Thyroid gland (tissue), 4 donors: ENCODE results near the gene MTUS2. TPM values are rescaled to one million over a fixed set of nuclear protein-coding genes. Genes with fewer than 3 reads are reported as not detected.

ENCODE experiments used
- DNase-seq, 2 donors: peaks; one replicate each; pipeline ENCODE4 v3.0.0-alpha.2; 2019
- H3K27ac ChIP-seq, 3 donors: fragments of 200-600 bp; sonication (generic); 1 replicate in 2 of 3; 2 replicates in 1 of 3; pipeline ENCODE4 v1.5.1; 2016 to 2019; ENCODE audit warnings: mild to moderate bottlenecking in 1 of 3, moderate library complexity in 1 of 3
- H3K27me3 ChIP-seq: fragments of 200-600 bp; sonication (generic); one replicate; pipeline ENCODE4 v1.5.1; 2019
- H3K36me3 ChIP-seq, 2 donors: fragments of 200-600 bp; sonication (generic); one replicate each; pipeline ENCODE4 v1.5.1; 2016 to 2019
- H3K4me1 ChIP-seq, 2 donors: fragments of 200-600 bp; sonication (generic); one replicate each; pipeline ENCODE4 v1.5.1; 2017 to 2019
- H3K4me3 ChIP-seq, 3 donors: fragments of 200-600 bp; sonication (generic); replicated peaks in 1 of 3; 1 replicate in 2 of 3; 2 replicates in 1 of 3; pipeline ENCODE4 v1.5.1; 2016; ENCODE audit warnings: mild to moderate bottlenecking in 1 of 3
- H3K9me3 ChIP-seq: fragments of 200-600 bp; sonication (generic); one replicate; pipeline ENCODE4 v1.5.1; 2017
- POLR2A ChIP-seq, 2 donors: fragments of 450-650 bp; IDR thresholded peaks; one replicate each; pipeline ENCODE4 v1.6.1; 2017; ENCODE audit warnings: antibody characterized with exemption in 2 of 2, mild to moderate bottlenecking in 2 of 2, moderate library complexity in 1 of 2
- WGBS, 2 donors: methylation state at CpG; one replicate each; pipeline ENCODE4 v1.1.5; 2017; 5-methylcytosine and 5-hydroxymethylcytosine counted together
- intact Hi-C: fragments of 100-400 bp; cut with DNase I; formaldehyde crosslinking; loops from one replicate; pipeline ENCODE4 v1.15.1; 2023
- total RNA-seq, 4 donors: library from RNA; depleted of rRNA; stranded (reverse); fragments of >200 nt; gene quantifications; one replicate each; pipeline ENCODE4 v1.2.3, GENCODE V29; 2016
- TF ChIP-seq, protein P1 (sequence below), 6 experiments: fragments of 200-600 bp in 3 of 6; fragments of 450-650 bp in 3 of 6; sonication (generic) in 3 of 6; IDR thresholded peaks; one replicate each; pipeline ENCODE4 v1.5.1; 2016 to 2019; ENCODE audit warnings: antibody characterized with exemption in 6 of 6, mild to moderate bottlenecking in 2 of 6, inconsistent platforms in 1 of 6, moderate library complexity in 1 of 6

Gene MTUS2
- total RNA-seq, 4 donors from 2014 or later: 0.98 to 1.5 (median 1.1) TPM

DNA sequence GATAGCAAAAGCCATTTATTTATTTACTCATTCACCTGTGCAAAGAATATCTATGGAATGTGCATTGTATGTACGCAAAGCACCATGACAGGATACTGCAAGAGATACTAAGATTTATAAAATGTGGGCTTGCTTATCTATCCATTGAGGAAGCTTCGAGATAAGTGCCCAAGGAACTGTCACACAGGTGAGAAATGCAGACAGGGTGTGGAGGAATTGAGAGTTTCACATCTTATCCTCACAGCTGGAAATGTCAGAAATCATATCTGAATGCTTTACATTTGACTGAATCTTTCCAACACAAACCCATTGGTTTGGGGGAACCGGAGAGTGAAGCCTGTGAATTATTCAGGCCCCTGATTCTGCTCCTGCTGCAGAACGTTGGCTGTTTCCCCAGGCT is 662.4 kb downstream of the MTUS2 start:
- 83 to 84% methylated on average over 4 of the region's 4 CpGs for WGBS, 2 donors
- no peak for DNase-seq
- no peaks in the 10 kb centered on the region for H3K27me3 ChIP-seq
- no peak overlapping the region for H3K4me3 ChIP-seq
- H3K27ac ChIP-seq: no peak overlapping the region
- H3K36me3 ChIP-seq: no peaks in the 10 kb centered on the region
- TF ChIP-seq, protein P1, sequence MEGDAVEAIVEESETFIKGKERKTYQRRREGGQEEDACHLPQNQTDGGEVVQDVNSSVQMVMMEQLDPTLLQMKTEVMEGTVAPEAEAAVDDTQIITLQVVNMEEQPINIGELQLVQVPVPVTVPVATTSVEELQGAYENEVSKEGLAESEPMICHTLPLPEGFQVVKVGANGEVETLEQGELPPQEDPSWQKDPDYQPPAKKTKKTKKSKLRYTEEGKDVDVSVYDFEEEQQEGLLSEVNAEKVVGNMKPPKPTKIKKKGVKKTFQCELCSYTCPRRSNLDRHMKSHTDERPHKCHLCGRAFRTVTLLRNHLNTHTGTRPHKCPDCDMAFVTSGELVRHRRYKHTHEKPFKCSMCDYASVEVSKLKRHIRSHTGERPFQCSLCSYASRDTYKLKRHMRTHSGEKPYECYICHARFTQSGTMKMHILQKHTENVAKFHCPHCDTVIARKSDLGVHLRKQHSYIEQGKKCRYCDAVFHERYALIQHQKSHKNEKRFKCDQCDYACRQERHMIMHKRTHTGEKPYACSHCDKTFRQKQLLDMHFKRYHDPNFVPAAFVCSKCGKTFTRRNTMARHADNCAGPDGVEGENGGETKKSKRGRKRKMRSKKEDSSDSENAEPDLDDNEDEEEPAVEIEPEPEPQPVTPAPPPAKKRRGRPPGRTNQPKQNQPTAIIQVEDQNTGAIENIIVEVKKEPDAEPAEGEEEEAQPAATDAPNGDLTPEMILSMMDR (IDR thresholded peaks at IDR 0.05): no peak
- no peak for TF ChIP-seq POLR2A (IDR thresholded peaks at IDR 0.05)
- no peaks in the 10 kb centered on the region for H3K9me3 ChIP-seq
- H3K4me1 ChIP-seq: peaks cover 5 to 9% of the 10 kb centered on the region in 2 donors
- intact Hi-C loops: no loop called here

DNA sequence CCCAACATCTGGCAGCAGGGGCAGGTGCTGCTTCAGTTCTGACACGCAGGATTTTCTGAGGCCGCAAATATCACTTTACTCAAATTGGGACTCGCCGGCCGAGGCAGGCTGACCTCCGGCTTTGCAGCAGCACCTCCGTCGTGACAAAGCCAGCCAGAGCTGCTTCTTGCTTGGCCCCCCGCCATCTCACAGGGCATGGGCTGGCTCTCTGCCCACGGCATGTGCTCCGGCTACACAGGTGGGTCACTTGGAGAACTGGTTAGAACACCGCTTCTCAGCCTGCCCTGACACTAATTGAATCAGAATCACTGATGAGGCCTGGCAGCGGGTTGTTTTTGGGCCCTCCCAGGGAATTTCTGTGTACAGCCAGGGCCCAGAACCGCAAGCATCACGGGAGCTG is 663.1 kb downstream of the MTUS2 start:
- no peaks in the 10 kb centered on the region for H3K36me3 ChIP-seq
- TF ChIP-seq POLR2A (IDR thresholded peaks at IDR 0.05): no peak
- TF ChIP-seq, protein P1 (IDR thresholded peaks at IDR 0.05): no peak
- WGBS, 2 donors: 41 to 48% methylated on average over 8 to 14 of the region's 15 CpGs
- DNase-seq: peak; percentile 95 to 97
- H3K4me3 ChIP-seq: no peak overlapping the region
- H3K27ac ChIP-seq: no peak overlapping the region
- H3K4me1 ChIP-seq: peaks cover 5 to 9% of the 10 kb centered on the region in 2 donors
- H3K27me3 ChIP-seq: no peaks in the 10 kb centered on the region
- intact Hi-C loops: no loop called here
- H3K9me3 ChIP-seq: no peaks in the 10 kb centered on the region

- Histone ChIP-seq H3K4me3 (no peak overlapping the region), H3K27ac (no peak overlapping the region), H3K36me3 (no peaks in the 10 kb centered on the region), H3K9me3 (no peaks in the 10 kb centered on the region), H3K4me1 (peaks cover 5 to 9% of the 10 kb centered on the region in 2 donors), H3K27me3 (no peaks in the 10 kb centered on the region)
- 64 to 76% methylated on average over 4 of the region's 4 CpGs for WGBS, 2 donors
- TF ChIP-seq, protein P1 (IDR thresholded peaks at IDR 0.05): no peak
- TF ChIP-seq POLR2A (IDR thresholded peaks at IDR 0.05): no peak
- intact Hi-C loops: no loop called here
- no peak for DNase-seq
Observed at GRCh38 chr13:29483623-29484022, 663.5 kb downstream of the MTUS2 start.

DNA sequence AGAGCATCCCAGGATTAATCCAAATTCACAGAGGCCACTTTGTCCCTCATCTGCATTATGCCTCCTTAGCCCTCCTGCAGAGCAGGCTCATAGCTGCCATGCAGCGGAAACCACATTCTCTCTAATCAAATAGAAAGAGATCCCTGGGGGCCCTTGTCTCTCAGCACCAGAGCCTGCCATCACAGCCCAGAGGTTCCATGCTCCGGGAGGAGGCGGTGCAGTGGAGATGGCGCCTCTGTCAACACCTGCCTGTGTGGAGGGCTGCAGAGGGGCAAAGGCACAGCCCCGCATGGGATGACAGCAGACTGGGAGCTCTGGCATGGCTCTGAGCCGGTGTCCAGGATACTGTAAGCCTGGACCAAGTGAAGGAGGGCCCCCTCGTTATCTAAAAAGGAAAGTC is 664.1 kb downstream of the MTUS2 start:
- Histone ChIP-seq H3K4me3 (no peak overlapping the region), H3K36me3 (no peaks in the 10 kb centered on the region), H3K4me1 (peaks cover 5 to 9% of the 10 kb centered on the region in 2 donors), H3K9me3 (no peaks in the 10 kb centered on the region), H3K27ac (no peak overlapping the region), H3K27me3 (no peaks in the 10 kb centered on the region)
- no peak for DNase-seq
- intact Hi-C loops: no loop called here
- no peak for TF ChIP-seq POLR2A (IDR thresholded peaks at IDR 0.05)
- TF ChIP-seq, protein P1 (IDR thresholded peaks at IDR 0.05): no peak
- 81 to 90% methylated on average over 6 to 7 of the region's 7 CpGs for WGBS, 2 donors

DNA sequence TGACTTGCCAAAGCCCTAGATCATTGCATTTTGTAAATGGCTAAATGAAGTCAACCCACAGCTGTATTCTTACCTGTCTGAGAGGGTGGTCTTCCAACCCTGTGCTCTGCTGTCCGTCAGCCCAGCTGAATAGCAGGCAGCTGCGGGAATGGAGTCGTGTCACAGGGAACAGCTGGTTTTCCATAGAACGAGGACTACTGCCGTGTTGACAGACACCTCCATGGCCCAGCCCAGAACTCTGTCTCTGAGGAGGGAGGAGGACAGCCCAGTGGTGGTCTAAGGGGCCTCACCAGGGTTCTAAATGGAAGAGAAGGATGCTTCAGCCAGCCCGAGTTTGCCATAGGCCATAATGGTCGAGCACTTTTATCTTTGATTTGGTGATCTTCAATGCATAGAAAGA is 664.7 kb downstream of the MTUS2 start:
- 91 to 92% methylated on average over 7 of the region's 7 CpGs for WGBS, 2 donors
- no peak overlapping the region for H3K27ac ChIP-seq
- peaks cover 5 to 9% of the 10 kb centered on the region in 2 donors for H3K4me1 ChIP-seq
- DNase-seq: no peak
- no peaks in the 10 kb centered on the region for H3K36me3 ChIP-seq
- intact Hi-C loops: no loop called here
- H3K4me3 ChIP-seq: no peak overlapping the region
- H3K27me3 ChIP-seq: no peaks in the 10 kb centered on the region
- TF ChIP-seq POLR2A (IDR thresholded peaks at IDR 0.05): no peak
- TF ChIP-seq, protein P1 (IDR thresholded peaks at IDR 0.05): no peak
- H3K9me3 ChIP-seq: no peaks in the 10 kb centered on the region
